Left ventricle myocardium superior (tissue), 1 donor: Measurements from ENCODE around the gene ABI1. TPM values are rescaled to one million over a fixed set of nuclear protein-coding genes. Genes with fewer than 3 reads are reported as not detected.
A peak's percentile ranks its signal among the peaks of the same experiment; 100 is the strongest.

Experiments
- ATAC-seq: fragments of 200-7000 bp; cut with Tn5 transposase; one replicate; pipeline ENCODE4 v1.9.1; 2020; ENCODE audit warnings: mild to moderate bottlenecking, moderate library complexity
- DNase-seq: peaks from one replicate; pipeline ENCODE4 v3.0.0-alpha.2; 2020
- intact Hi-C: fragments of 100-400 bp; cut with micrococcal nuclease; formaldehyde crosslinking; loops from one replicate; pipeline ENCODE4 v1.11.0; 2022
- total RNA-seq: library from RNA; stranded (reverse); fragmentation: NEBNext Ultra II Directional; extraction: Animal tissue kit (Norgen Biotek cat#: 25700); gene quantifications from one replicate; pipeline ENCODE4 v1.2.1, GENCODE V29; 2021
- donor health status: DM: no; HTN: yes; CAD: no; lungs with severe emphysema.

Gene ABI1
- total RNA-seq, 1 donor from 2014 or later: 27.2 TPM

- intact Hi-C loops: no loop called here
- ATAC-seq (no peak), DNase-seq (no peak)
These were observed 130.2 kb downstream of the ABI1 start for GRCh38 chr10:26730552-26730951.

DNA sequence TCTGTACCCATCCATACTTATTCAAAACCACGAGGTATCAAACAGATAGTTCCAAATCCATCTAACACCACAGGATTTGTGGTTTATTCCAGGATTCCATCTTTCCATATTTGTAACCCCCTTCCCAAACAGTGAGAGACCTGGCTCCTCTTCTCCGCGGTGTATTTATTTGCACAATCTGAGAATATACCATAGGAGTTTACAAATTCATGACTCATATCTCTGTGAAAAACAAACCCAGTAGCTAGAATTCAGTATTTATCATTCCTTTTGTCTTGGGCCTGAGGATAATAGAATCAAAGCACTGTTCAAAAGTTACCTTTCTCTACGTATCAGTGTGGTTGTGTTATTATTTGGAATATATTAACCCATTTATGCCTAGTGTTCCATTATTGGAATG lies 131.4 kb downstream of the ABI1 start:
- intact Hi-C loops: no loop called here
- no peak for DNase-seq
- ATAC-seq: no peak

DNA sequence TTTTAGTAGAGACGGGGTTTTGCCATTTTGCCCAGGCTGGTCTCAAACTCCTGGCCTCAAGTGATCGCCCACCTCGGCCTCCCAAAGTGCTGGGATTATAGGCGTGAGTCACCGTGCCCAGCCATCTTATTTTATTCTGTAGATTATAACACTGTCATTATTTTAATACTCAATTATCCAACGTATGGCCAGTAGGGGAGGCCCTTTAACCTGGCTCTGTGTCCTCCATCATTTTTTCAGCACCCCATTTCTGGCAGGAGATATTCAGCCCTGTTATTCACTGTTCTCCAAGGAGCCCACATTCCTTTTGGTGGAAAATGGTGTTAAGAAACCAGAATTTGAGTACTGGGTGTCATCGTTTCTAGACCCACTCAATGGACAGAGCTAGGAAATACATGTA lies 131.8 kb downstream of the ABI1 start:
- ATAC-seq (no peak), DNase-seq (no peak)
- intact Hi-C loops: no loop called here

DNA sequence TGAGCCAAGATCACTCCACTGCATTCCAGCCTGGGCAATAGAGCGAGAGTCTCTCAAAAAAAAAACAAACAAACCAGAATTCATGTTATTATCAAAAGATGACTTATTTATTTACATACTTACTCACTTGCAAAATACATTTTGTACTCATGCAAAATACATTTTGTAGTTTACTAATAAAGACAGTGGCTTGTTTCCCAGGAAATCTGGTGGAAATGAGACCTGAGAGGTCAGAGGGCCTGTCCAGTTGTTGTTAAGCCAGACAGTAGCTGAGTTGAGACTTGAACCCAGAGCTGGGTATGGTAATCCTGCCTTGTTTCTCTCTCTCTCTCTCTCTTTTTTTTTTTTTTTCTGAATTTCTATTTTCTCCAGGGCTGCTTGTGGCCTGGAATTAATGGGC lies 133.8 kb downstream of the ABI1 start:
- intact Hi-C loops: no loop called here
- DNase-seq (no peak), ATAC-seq (no peak)

DNA sequence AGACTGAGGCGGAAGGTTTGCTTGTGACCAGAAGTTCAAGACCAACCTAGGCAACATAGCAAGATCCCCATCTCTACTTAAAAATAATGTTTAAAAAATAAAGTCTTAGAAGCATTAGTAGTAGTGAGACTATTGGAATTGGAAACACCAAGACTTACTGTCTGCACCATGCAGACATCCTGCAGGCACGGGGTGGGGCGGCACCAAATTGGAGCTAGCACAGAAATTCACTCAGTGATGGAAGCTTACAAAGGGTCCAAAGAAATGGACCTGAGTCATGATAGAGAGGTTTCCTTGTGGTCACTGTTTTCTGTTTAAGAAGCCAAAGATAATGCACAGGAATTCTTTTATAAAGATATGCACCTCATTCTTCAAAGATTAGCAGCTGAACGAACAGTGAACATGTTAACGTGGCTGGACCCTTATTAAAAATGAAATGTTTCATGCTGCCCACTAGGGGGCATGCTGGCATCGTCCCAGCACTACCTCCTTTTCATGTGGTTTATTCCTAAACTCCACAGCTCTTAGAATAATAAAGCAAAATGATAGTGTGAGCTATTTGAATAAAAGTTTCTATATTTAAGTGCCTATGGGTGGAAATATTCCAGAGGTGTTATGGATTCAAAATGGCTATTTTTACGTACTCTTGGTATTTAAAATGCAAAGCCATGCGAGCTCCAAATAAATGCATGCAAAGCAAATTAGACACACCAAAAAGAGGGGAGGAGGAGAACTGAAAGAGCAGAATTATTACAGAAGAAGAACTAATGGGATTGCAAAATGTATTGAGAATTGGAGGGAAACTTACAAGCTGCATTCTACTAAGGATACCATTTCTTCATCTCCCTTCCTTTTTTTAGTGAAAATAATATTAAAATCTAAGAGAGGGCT lies 134.7 kb downstream of the ABI1 start:
- peak; percentile 74 for DNase-seq
- peak; percentile 61 for ATAC-seq
- intact Hi-C loops: loop anchor here (1.0 kb wide), 1 partner anchor 155 kb away; no protein-coding TSS in a partner anchor

GRCh38 chr10:26723016-26723415 lies 137.7 kb downstream of the ABI1 start:
- intact Hi-C loops: no loop called here
- ATAC-seq (no peak), DNase-seq (no peak)

DNA sequence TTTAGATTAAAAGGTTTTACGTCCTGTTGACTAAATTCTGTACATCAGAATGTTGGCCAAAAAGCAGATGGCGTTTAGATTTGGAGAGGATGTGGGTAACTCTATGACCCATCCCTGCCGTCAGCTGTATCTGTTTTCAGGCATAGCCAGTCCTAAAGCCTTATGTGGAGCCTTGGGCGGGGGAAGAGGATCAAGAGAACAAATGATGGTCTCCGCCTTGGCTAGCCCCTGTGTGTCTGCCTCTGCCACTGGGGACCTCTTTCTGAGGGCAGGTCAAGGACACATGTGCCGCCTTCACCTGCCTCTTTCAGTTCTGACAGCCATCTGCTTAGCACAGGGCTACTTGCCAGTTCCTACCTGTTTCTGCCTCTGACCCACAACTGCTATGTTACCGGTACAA lies 139.2 kb downstream of the ABI1 start:
- ATAC-seq: no peak
- intact Hi-C loops: no loop called here
- no peak for DNase-seq

GRCh38 chr10:26717476-26717875 lies 143.3 kb downstream of the ABI1 start:
- intact Hi-C loops: no loop called here
- ATAC-seq: no peak
- DNase-seq: no peak

- intact Hi-C loops: no loop called here
- no peak for ATAC-seq
- no peak for DNase-seq
These were observed 145.6 kb downstream of the ABI1 start for GRCh38 chr10:26715137-26715487.

DNA sequence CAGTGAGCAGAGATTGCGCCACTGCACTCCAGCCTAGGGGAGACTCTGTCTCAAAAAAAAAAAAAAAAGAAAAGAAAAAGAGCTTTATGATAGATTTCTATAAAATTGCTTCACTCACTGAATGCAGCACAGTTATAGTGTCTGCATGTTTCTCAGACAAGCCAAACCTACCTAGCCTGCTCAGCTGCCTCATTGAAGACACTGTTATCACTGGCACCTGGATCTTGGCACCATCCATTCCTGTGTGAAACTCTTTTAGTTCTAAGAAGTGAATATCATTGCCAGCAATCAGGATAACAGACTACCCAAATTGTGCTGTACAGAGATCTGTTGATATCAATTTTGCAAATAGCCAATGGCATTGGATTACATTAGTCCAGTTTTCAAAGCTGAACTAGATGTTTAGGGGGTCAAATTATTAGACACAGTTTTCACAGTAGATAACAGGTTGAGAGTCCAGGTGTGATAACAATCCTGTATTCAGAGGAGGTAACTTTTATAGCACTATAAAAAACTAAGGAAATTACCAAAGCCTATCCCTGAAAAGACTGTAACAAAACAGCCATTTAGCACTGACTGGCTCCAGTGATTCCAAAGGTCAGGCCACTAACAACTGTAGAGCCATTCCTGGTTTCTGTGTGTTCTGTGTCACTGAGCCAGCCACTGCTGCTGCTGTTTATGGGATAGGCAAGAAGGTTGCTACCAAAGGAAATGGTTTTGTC lies 146.2 kb downstream of the ABI1 start:
- no peak for DNase-seq
- ATAC-seq: no peak
- intact Hi-C loops: no loop called here

DNA sequence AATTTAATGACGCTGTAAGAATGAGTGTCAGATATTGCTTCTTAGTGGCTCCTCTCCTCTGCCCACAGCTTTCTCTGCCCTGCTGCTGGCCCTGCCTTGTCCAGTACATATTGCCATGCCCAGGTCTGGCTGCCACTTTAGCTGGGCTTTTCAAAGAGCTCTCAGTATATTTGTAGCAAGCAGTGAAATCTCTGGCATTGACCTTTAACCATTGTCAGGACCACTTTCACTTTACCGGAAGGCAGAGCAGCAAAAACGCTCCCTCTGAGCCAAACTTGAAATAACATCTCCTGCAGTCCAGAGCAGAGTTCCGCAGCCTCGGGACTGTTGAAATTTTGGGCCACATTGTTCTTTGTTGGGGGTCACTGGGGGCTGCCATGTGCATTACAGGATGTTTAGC lies 149.4 kb downstream of the ABI1 start:
- no peak for DNase-seq
- no peak for ATAC-seq
- intact Hi-C loops: no loop called here

DNA sequence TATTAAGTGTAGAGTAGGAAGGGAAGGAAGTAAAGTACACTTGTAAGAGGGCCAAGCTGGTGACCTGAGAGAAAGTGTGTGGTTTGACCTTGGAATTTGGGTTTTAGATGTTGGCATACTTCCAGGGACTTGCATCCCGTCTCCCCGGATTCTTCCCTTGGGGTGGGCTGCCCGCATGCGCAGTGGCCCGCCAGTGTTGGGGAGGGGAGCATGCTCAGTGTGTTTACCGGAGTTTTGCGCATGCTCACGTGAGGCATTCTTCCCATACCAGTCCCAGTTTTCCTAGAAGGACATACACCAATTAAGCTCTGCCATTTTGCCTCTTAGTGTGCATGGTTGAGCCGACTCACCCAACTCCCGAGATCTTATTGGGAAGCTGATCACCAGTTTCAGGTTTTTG lies 153.8 kb downstream of the ABI1 start:
- no peak for ATAC-seq
- DNase-seq: no peak
- intact Hi-C loops: no loop called here

DNA sequence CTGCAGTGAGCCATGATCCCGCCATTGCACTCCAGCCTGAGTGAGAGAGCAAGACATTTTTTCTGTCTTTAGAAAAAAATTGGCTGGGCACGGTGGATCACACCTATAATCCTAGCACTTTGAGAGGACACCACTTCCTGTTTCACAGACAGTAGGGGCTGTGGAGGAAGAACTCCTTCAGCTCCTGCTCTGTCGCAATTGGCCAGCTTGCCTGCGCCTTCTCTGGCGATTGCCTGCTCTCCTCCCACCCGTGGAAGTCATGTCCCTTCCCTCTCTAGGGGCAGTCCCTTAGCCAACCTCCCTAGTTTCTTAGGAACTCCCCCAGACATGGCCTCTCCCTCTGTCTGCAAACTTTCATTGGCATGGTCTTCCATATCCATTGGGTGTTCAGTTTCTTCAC lies 154.6 kb downstream of the ABI1 start:
- intact Hi-C loops: no loop called here
- ATAC-seq (no peak), DNase-seq (no peak)

DNA sequence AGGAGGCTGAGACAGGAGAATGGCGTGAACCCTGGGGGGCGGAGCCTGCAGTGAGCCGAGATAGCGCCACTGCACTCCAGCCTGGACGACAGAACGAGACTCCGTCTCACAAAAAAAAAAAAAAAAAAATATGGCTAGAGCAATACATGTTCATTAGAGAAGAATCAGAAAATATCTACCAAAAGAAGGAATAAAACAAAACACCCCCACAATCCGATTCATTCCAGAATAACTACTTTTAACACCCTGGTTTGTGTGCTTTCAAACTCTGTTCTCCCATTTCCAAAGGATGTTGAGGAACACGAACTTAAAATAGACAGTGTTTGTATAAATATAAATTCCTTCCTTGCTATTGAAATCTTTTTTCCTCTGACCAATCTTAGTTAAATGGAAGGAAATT lies 156.8 kb downstream of the ABI1 start:
- ATAC-seq: no peak
- DNase-seq: no peak
- intact Hi-C loops: no loop called here

DNA sequence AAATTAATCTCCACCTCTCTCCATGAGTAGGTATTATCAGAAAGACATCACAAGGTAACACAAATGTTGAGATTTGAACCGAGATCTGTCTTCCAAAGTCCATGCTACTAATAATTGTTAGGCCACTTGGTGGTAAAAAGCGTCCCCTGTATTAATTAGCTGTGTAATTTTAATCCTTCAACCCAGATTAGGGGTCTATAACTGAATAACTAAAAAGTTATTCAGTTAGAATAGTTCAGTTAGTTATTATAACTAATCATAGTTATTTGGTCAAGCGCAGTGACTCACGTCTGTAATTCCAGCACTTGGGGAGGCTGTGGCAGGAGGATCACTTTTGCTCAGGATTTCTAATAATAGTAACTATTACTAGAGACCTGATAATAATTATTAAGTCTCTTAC lies 157.7 kb downstream of the ABI1 start:
- intact Hi-C loops: no loop called here
- DNase-seq (no peak), ATAC-seq (no peak)

- intact Hi-C loops: no loop called here
- no peak for ATAC-seq
- DNase-seq: no peak
These were observed 159.7 kb downstream of the ABI1 start for GRCh38 chr10:26700884-26701630.

- DNase-seq: no peak
- intact Hi-C loops: no loop called here
- ATAC-seq: no peak
These were observed 161.1 kb downstream of the ABI1 start for GRCh38 chr10:26699631-26700030.

DNA sequence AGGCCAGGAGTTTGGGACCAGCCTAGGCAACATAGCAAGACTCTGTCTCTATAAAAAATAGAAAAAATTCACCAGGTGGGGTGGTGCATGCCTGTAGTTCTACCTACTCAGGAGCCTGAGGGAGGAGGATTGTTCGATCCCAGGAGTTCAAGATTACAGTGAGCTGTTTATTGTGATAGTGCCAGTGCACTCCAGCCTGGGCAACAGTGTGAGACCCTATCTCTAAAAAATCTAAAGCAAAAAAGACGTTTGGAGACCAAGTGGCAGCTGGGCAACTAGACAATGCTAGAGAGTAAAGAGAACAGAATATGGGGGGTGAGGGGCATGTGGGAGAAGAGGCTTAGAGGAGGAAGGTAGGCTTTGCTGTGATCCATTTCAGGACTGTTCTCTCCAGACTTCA lies 161.8 kb downstream of the ABI1 start:
- intact Hi-C loops: no loop called here
- no peak for DNase-seq
- no peak for ATAC-seq

- DNase-seq: no peak
These were observed 162.7 kb downstream of the ABI1 start for GRCh38 chr10:26697922-26698608.

More at GRCh38 chr10:26697922-26698608, 162.7 kb downstream of the ABI1 start:
- intact Hi-C loops: no loop called here
- no peak for ATAC-seq
